GM13976 (cell line): ENCODE data around the gene CREB3.

Experiments used
- DNase-seq: peaks from one replicate; pipeline ENCODE4 v3.0.0; 2012; ENCODE audit warnings: low spot score
- in situ Hi-C: fragments of 300-500 bp; cut with MboI; formaldehyde crosslinking; loops from one replicate; pipeline ENCODE4 v1.12.0; 2022; ENCODE audit warnings: low sequenced_read_pairs, mixed read lengths, inconsistent platforms; ENCODE audit not compliant: unreplicated experiment
- TF ChIP-seq, protein P1 (sequence below): IDR thresholded peaks from 2 replicates; pipeline ENCODE4 v1.5.1; 2012; ENCODE audit warnings: borderline replicate concordance, mild to moderate bottlenecking; ENCODE audit not compliant: insufficient read depth; ENCODE audit errors: extremely low read depth, missing control alignments, control extremely low read depth

CREB3 gene

DNA sequence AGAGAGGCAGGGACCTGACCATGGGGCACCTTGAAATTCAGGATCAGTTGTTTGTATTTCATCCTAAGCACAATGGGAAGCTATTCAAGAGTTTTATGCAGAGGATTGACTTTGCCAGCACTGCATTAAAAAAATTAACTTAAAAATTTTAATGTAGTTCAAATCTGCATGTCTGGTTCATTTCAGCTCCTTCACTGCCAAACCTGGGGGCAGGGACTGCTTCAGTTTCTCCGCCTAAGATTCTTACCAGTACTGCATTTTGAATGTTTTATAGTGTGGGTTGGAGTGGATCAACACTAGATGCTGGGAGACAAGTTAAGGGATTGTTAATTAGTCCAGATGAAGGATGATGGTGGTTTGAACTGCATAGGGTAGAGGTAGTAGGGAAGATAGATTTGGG is 37.3 kb downstream of the CREB3 start:
- in situ Hi-C loops, result no loop called here
- TF ChIP-seq, protein P1, sequence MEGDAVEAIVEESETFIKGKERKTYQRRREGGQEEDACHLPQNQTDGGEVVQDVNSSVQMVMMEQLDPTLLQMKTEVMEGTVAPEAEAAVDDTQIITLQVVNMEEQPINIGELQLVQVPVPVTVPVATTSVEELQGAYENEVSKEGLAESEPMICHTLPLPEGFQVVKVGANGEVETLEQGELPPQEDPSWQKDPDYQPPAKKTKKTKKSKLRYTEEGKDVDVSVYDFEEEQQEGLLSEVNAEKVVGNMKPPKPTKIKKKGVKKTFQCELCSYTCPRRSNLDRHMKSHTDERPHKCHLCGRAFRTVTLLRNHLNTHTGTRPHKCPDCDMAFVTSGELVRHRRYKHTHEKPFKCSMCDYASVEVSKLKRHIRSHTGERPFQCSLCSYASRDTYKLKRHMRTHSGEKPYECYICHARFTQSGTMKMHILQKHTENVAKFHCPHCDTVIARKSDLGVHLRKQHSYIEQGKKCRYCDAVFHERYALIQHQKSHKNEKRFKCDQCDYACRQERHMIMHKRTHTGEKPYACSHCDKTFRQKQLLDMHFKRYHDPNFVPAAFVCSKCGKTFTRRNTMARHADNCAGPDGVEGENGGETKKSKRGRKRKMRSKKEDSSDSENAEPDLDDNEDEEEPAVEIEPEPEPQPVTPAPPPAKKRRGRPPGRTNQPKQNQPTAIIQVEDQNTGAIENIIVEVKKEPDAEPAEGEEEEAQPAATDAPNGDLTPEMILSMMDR, result no peak
- DNase-seq, result no peak

DNA sequence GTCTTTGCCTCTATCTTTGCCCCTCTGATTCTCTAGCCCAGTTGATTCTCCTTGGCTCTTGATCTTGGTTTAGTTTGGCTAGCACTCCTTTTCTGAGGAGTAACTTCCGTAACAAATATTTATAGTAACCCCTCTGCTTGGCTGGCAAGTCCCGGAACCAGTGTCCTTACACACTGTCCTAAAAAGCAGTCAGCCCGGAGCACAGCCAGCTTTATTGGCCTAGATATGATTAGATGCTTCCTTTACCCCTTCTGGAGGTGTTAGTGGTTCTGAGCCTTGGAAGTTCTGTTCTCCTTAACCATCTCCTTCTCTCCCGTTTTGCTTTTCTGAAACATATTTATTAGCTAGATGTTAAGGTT is 38.6 kb downstream of the CREB3 start:
- TF ChIP-seq, protein P1, result no peak
- in situ Hi-C loops, result no loop called here
- no peak for DNase-seq

DNA sequence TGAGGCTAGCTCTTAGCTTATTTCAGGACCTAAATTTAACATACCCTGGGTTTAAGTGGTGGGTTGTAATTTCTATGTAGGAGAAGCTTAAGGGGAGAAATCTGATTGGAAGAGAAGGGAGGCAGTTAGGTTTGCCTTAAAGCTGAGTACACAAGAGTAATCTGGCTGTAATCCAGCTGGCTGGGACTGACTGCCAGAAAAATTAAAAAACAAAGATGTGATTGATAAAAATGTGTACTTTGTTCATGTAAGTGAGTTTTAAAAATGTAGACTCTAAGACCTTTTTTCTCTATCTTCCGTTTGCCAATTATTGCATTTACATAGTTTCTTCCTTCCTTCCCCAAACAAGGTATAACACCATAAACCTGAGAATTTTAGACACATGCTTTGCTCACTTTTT is 39.1 kb downstream of the CREB3 start:
- TF ChIP-seq, protein P1, result no peak

DNA sequence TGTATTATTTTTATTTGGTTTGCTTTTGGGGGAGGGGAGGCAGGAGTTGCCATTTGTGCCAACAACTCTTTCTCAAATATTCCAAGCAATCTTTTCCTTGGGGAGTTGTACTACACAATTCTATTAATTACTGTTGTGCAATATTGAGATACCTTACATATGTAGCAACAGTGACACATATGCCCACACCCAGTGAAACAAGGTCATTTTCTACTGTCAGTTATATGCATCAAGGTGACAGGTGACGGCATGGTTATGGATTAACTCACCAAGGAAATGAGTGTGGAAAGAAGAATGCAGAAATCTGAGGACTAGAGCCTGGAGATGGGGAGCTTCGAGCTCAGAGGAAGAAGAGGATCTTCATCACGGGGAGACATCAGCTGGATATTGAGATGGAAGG is 39.5 kb downstream of the CREB3 start:
- in situ Hi-C loops, result no loop called here
- no peak for DNase-seq
- TF ChIP-seq, protein P1, result no peak

More for the DNA sequence above, 39.1 kb downstream of the CREB3 start:
- no peak for DNase-seq
- in situ Hi-C loops, result no loop called here

DNA sequence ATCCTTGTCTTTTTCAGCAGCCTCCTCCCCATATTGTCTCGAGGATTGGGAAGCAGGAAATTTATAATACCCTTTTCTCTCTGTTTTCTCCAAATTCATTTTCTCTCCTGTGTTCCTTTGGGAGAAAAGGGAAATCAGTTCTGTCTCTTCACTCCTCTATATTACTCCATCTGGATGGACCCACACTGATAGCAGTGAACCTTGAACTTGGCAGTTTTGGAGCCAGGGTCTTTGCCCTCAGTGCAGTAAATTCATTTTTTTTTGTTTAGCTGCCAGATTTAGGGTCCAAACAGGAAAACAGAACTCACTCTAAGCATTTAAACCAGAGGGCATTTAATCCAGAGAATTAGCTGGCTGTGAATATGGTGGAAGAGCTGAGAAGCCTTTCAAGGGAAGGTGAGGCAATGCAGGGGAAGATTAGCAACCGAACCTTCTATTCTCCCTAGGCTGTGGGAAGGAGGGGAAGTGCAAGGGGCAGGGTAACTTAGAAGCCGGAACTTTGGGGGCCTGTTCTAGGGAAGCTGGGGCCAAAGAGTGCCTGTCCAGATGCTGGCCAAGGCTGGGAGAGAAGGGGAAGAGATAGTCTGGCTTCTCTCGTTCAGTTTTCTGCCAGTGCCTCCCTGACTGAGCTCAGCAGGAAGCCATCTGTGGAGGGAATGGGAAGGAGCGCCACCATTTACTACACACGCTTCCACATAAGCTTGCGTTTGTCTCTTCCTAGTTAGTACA is 42.6 kb downstream of the CREB3 start:
- TF ChIP-seq, protein P1, result no peak
- no peak for DNase-seq
- in situ Hi-C loops, result no loop called here

DNA sequence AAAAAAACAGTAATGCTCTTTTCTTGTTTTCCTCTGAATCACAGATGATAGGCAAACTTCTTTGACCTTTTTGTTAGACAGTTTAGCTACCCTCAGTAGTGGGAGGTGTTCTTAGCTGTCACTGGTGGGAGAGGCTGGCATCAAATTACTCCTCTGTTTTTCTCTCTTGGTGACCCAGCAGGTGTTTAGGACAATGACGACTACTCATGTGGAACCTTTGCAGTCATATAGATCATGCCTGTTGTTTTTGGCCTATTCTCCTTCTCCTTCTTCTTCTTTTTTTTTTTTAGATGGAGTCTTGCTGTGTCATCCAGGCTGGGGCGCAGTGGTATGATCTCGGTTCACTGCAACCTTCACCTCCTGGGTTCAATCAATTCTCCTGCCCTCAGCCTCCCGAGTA is 43.6 kb downstream of the CREB3 start:
- in situ Hi-C loops, result no loop called here
- DNase-seq, result no peak
- TF ChIP-seq, protein P1, result no peak
